IMR-90 (cell line): Measurements from ENCODE around the gene ASCL5. TPM values are rescaled to one million over a fixed set of nuclear protein-coding genes. Genes with fewer than 3 reads are reported as not detected.

Source experiments
- ATAC-seq: fragments of 200-7000 bp; cut with Tn5 transposase; 2 replicates; pipeline ENCODE4 v1.9.1; 2020; ENCODE audit warnings: low read depth, mild to moderate bottlenecking, moderate library complexity
- BruUV-seq: library from RNA; stranded (reverse); fragments of 400-500 nt; replicated peaks from 2 replicates; lab custom pipeline; 2021; lab: Mats Ljungman, UMichigan
- CTCF ChIA-PET: fragments of 300-600 bp; formaldehyde crosslinking; extraction: SDS; loops from one replicate; lab custom pipeline; 2021; ENCODE audit warnings: antibody characterized with exemption; lab: Yijun Ruan, JAX
- POLR2A ChIA-PET: fragments of 300-600 bp; sonication (Branson Sonifier 250); formaldehyde crosslinking; loops from one replicate; lab custom pipeline; 2022; ENCODE audit warnings: antibody characterized with exemption; ENCODE audit not compliant: unreplicated experiment; lab: Charles Lee
- DNase-seq: peaks from one replicate; pipeline ENCODE4 v3.0.0; 2013
- H2AFZ ChIP-seq: replicated peaks from 2 replicates; pipeline ENCODE3; 2013; ENCODE audit warnings: low read length, mild to moderate bottlenecking; ENCODE audit not compliant: poor library complexity
- H2AK5ac ChIP-seq: 2 replicates; pipeline ENCODE4 v1.6.1; 2013; ENCODE audit warnings: low read depth, low read length, inconsistent platforms
- H2AK9ac ChIP-seq: replicated peaks from 2 replicates; pipeline ENCODE3; 2013; ENCODE audit warnings: mild to moderate bottlenecking, low read depth, low read length, moderate library complexity; ENCODE audit not compliant: poor library complexity
- H2BK120ac ChIP-seq: 2 replicates; pipeline ENCODE4 v1.6.1; 2013; ENCODE audit warnings: low read depth, low read length, inconsistent platforms
- H2BK15ac ChIP-seq: 3 replicates; pipeline ENCODE4 v1.6.1; 2013; ENCODE audit warnings: low read depth, low read length, inconsistent platforms
- H2BK20ac ChIP-seq: 2 replicates; pipeline ENCODE4 v1.6.1; 2013; ENCODE audit warnings: low read depth, mild to moderate bottlenecking, inconsistent platforms, low read length, moderate library complexity
- H2BK5ac ChIP-seq: 2 replicates; pipeline ENCODE4 v1.6.1; 2013; ENCODE audit warnings: mild to moderate bottlenecking, low read depth, low read length, inconsistent platforms; ENCODE audit not compliant: poor library complexity, severe bottlenecking
- H3K14ac ChIP-seq: replicated peaks from 2 replicates; pipeline ENCODE4 v1.6.1; 2013; ENCODE audit warnings: low read depth, low read length, inconsistent platforms
- H3K18ac ChIP-seq: 2 replicates; pipeline ENCODE4 v1.6.1; 2013; ENCODE audit warnings: low read depth, low read length, control low read depth
- H3K23ac ChIP-seq: 2 replicates; pipeline ENCODE4 v1.6.1; 2013; ENCODE audit warnings: low read depth, low read length, inconsistent platforms
- H3K27ac ChIP-seq: 2 replicates; pipeline ENCODE4 v1.5.1; 2013; ENCODE audit warnings: mild to moderate bottlenecking, control low read depth, low read length; ENCODE audit not compliant: insufficient read depth
- H3K27me3 ChIP-seq: 2 replicates; pipeline ENCODE4 v1.6.1; 2013; ENCODE audit warnings: low read length; ENCODE audit not compliant: control insufficient read depth, insufficient read depth
- H3K36me3 ChIP-seq: 2 replicates; pipeline ENCODE4 v1.6.1; 2013; ENCODE audit warnings: low read length, mixed read lengths; ENCODE audit not compliant: control insufficient read depth, insufficient read depth
- H3K4ac ChIP-seq: 2 replicates; pipeline ENCODE4 v1.6.1; 2013; ENCODE audit warnings: low read depth, low read length, inconsistent platforms
- H3K4me1 ChIP-seq: 2 replicates; pipeline ENCODE4 v1.6.1; 2013; ENCODE audit warnings: low read length, mixed read lengths; ENCODE audit not compliant: control insufficient read depth, insufficient read depth
- H3K4me2 ChIP-seq: 2 replicates; pipeline ENCODE4 v1.6.1; 2013; ENCODE audit warnings: low read depth, mild to moderate bottlenecking, control low read depth, low read length, moderate library complexity
- H3K4me3 ChIP-seq: 2 replicates; pipeline ENCODE4 v1.5.1; 2013; ENCODE audit warnings: low read depth, mild to moderate bottlenecking, control low read depth, low read length, moderate library complexity; ENCODE audit not compliant: insufficient read depth
- H3K56ac ChIP-seq: 2 replicates; pipeline ENCODE4 v1.6.1; 2013; ENCODE audit warnings: low read length, inconsistent platforms; ENCODE audit not compliant: insufficient read depth; ENCODE audit errors: extremely low read depth
- H3K79me1 ChIP-seq, 2 experiments: 2 replicates each; pipeline ENCODE4 v1.6.1; 2013; ENCODE audit warnings: low read length in 2 of 2, inconsistent platforms in 1 of 2, low read depth in 1 of 2
- H3K9ac ChIP-seq: 2 replicates; pipeline ENCODE4 v1.6.1; 2013; ENCODE audit warnings: low read depth, low read length, control low read depth
- H3K9me1 ChIP-seq: 2 replicates; pipeline ENCODE4 v1.6.1; 2013; ENCODE audit warnings: low read length, inconsistent platforms; ENCODE audit not compliant: insufficient read depth
- H3K9me3 ChIP-seq: 2 replicates; pipeline ENCODE4 v1.6.1; 2013; ENCODE audit warnings: low read length; ENCODE audit not compliant: control insufficient read depth, insufficient read depth
- H4K20me1 ChIP-seq: 2 replicates; pipeline ENCODE4 v1.6.1; 2013; ENCODE audit warnings: low read length, inconsistent platforms; ENCODE audit not compliant: insufficient read depth
- H4K5ac ChIP-seq: 2 replicates; pipeline ENCODE4 v1.6.1; 2013; ENCODE audit warnings: mild to moderate bottlenecking, low read depth, low read length, control low read depth
- H4K8ac ChIP-seq, 2 experiments: 2 replicates each; pipeline ENCODE4 v1.6.1; 2013; ENCODE audit warnings: low read depth in 2 of 2, low read length in 2 of 2, control low read depth in 1 of 2, inconsistent platforms in 1 of 2
- H4K91ac ChIP-seq: 2 replicates; pipeline ENCODE4 v1.6.1; 2013; ENCODE audit warnings: low read depth, low read length, inconsistent platforms; ENCODE audit not compliant: insufficient read depth
- CHD1 ChIP-seq: IDR thresholded peaks from 2 replicates; pipeline ENCODE4 v1.6.1; 2012; ENCODE audit warnings: low read depth, low read length, improper control_type of control experiment
- MAFK ChIP-seq: IDR thresholded peaks from 2 replicates; pipeline ENCODE4 v1.6.1; 2012; ENCODE audit warnings: low read depth, low read length, improper control_type of control experiment
- MAZ ChIP-seq: IDR thresholded peaks from 2 replicates; pipeline ENCODE4 v1.6.1; 2012; ENCODE audit warnings: low read depth, mild to moderate bottlenecking, low read length, improper control_type of control experiment, moderate library complexity, borderline replicate concordance
- NFE2L2 ChIP-seq: fragments of 150-350 bp; IDR thresholded peaks from 2 replicates; pipeline ENCODE4 v1.6.1; 2016; ENCODE audit warnings: low read depth, mild to moderate bottlenecking, low read length
- POLR2A ChIP-seq: IDR thresholded peaks from 2 replicates; pipeline ENCODE4 v1.6.1; 2012; ENCODE audit warnings: mild to moderate bottlenecking, low read depth, low read length
- RAD21 ChIP-seq: IDR thresholded peaks from 2 replicates; pipeline ENCODE4 v1.6.1; 2012; ENCODE audit warnings: low read length, improper control_type of control experiment
- RFX5 ChIP-seq: IDR thresholded peaks from 2 replicates; pipeline ENCODE4 v1.8.0; 2012; ENCODE audit warnings: low read depth, mild to moderate bottlenecking, low read length, moderate library complexity
- WGBS, 2 experiments: methylation state at CpG; one replicate each; pipeline versions ENCODE4 v1.1.5 to v1.1.7; 2013; ENCODE audit warnings: missing lambda C conversion rate in 2 of 2; ENCODE audit not compliant: insufficient read length in 1 of 2; ENCODE audit errors: extremely low coverage in 2 of 2; 5-methylcytosine and 5-hydroxymethylcytosine counted together
- dilution Hi-C: fragments of 300-500 bp; cut with HindIII; formaldehyde crosslinking; loops from one replicate; pipeline ENCODE4 v1.14.3; 2018; ENCODE audit warnings: low sequenced_read_pairs; ENCODE audit not compliant: unreplicated experiment
- in situ Hi-C: fragments of 300-500 bp; cut with MboI; formaldehyde crosslinking; loops from 3 replicates; pipeline ENCODE4 v1.14.3; 2019; ENCODE audit warnings: low sequenced_read_pairs, inconsistent platforms, mixed read lengths
- intact Hi-C: fragments of 100-400 bp; cut with micrococcal nuclease; formaldehyde crosslinking; loops from 2 replicates; pipeline ENCODE4 v1.10.0; 2022
- polyA plus RNA-seq, 3 experiments: library from polyadenylated mRNA; depleted of rRNA; stranded (reverse); fragments of >200 nt; gene quantifications; 2 replicates each; pipeline ENCODE4 v1.2.3, GENCODE V29; 2012; ENCODE audit warnings: low replicate concordance in 1 of 3
- total RNA-seq: library from RNA; depleted of rRNA; stranded (reverse); fragments of >200 nt; gene quantifications from 2 replicates; pipeline ENCODE4 v1.2.3, GENCODE V29; 2012
- TF ChIP-seq, protein P1 (sequence below): conservative IDR thresholded peaks from 2 replicates; pipeline ENCODE4 v1.5.1; 2012; ENCODE audit warnings: mild to moderate bottlenecking, low read depth, low read length, improper control_type of control experiment

Gene ASCL5
- total and polyA plus RNA-seq, 2 of the 4 experiments (the other 2 are of a cell fraction), result not detected

DNA sequence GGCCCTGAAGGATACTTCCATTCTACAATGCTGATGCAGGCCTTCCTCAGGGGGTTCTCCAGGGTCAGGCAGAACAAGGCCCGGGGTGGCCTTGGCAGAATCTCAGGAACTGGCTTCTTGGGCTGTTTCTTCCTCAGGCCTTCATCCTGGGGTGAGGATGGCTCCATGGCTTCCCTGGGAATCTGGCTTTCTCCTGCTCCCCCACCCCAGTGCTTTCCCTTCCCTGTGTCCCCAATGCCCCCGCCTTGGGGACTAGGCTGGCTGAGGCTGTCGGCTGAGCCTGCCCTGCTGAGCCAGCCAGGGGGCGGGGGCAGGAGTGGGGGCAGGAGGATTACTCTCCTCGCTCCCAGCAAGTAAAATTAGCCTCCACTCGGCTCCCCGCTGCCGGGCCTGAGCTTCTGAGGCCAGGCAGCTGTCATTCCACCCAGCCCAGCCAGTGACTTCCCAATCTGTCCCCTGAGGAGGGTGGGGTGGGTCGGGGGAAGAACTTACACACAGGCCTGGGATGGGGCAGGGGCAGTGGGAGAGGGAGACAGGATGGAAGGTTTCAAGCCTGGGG is 14.7 kb downstream of the ASCL5 start, which contains the start of gene CACNA1S:
TSS of gene CACNA1S (minus strand) at position 254 of the 559 bp plus-strand sequence. CDS start at position 167, 87 bp downstream.
- no peak within 1 kb of the TSS for H2BK120ac ChIP-seq
- H4K20me1 ChIP-seq, result no peaks in the 10 kb centered on the region
- intact Hi-C loops (no loop called here), dilution Hi-C loops (no loop called here), in situ Hi-C loops (no loop called here)
- ATAC-seq (no peak), DNase-seq (no peak)
- H2BK5ac ChIP-seq, result no peak within 1 kb of the TSS
- H3K9ac ChIP-seq, result no peak within 1 kb of the TSS
- WGBS, 2 experiments, result 46% methylated on average over 6 of the region's 9 CpGs; no CpG with 5 or more reads in 1 of the 2 experiments
- H3K18ac ChIP-seq, result no peak within 1 kb of the TSS
- no peak within 1 kb of the TSS for H2AK9ac ChIP-seq
- no peaks in the 10 kb centered on the region for H3K36me3 ChIP-seq
- H3K14ac ChIP-seq, result no peak within 1 kb of the TSS
- H3K4me3 ChIP-seq, result no peak within 1 kb of the TSS
- peaks cover 2% of the 10 kb centered on the region; the same call in 1 of the 2 replicates for H3K4me1 ChIP-seq
- H2AFZ ChIP-seq, result no peak within 1 kb of the TSS
- no peak within 1 kb of the TSS for H3K4me2 ChIP-seq
- H4K8ac ChIP-seq, result no peak within 1 kb of the TSS
- no peak within 1 kb of the TSS for H3K27ac ChIP-seq
- H3K56ac ChIP-seq, result no peak within 1 kb of the TSS
- H3K4ac ChIP-seq, result no peak within 1 kb of the TSS
- H2AK5ac ChIP-seq, result no peak within 1 kb of the TSS
- no peak within 1 kb of the TSS for H2BK20ac ChIP-seq
- no peaks in the 10 kb centered on the region for H3K79me1 ChIP-seq
- H3K9me3 ChIP-seq, result no peaks in the 10 kb centered on the region
- no peak within 1 kb of the TSS for H3K23ac ChIP-seq
- TF ChIP-seq CHD1, result no peak
- TF ChIP-seq NFE2L2, result no peak
- TF ChIP-seq MAZ, result no peak
- no peak for TF ChIP-seq RFX5
- TF ChIP-seq POLR2A, result no peak
- TF ChIP-seq, protein P1, sequence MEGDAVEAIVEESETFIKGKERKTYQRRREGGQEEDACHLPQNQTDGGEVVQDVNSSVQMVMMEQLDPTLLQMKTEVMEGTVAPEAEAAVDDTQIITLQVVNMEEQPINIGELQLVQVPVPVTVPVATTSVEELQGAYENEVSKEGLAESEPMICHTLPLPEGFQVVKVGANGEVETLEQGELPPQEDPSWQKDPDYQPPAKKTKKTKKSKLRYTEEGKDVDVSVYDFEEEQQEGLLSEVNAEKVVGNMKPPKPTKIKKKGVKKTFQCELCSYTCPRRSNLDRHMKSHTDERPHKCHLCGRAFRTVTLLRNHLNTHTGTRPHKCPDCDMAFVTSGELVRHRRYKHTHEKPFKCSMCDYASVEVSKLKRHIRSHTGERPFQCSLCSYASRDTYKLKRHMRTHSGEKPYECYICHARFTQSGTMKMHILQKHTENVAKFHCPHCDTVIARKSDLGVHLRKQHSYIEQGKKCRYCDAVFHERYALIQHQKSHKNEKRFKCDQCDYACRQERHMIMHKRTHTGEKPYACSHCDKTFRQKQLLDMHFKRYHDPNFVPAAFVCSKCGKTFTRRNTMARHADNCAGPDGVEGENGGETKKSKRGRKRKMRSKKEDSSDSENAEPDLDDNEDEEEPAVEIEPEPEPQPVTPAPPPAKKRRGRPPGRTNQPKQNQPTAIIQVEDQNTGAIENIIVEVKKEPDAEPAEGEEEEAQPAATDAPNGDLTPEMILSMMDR, result no peak
- no peak for TF ChIP-seq MAFK
- TF ChIP-seq RAD21, result no peak
- CTCF ChIA-PET, result no interaction called here
- H2BK15ac ChIP-seq, result no peak within 1 kb of the TSS
- H3K27me3 ChIP-seq, result peaks cover 59% of the 10 kb centered on the region
- H4K91ac ChIP-seq, result no peak within 1 kb of the TSS
- no TSS peak for BruUV-seq
- H3K9me1 ChIP-seq, result no peaks in the 10 kb centered on the region
- no peak within 1 kb of the TSS for H4K5ac ChIP-seq
- POLR2A ChIA-PET, result no interaction called here
